Upper lobe of left lung (tissue), 4 donors: ENCODE results near the gene DENND5A.

Experiments
- CTCF ChIP-seq, 6 experiments: fragments of 450-650 bp in 4 of 6; fragments of 200-600 bp in 2 of 6; sonication (generic) in 2 of 6; IDR thresholded peaks; one replicate each; pipeline ENCODE4 v1.5.1; 2016 to 2019; ENCODE audit warnings: antibody characterized with exemption in 6 of 6
- POLR2AphosphoS5 ChIP-seq, 2 donors: sonication (generic); formaldehyde crosslinking; IDR thresholded peaks; one replicate each; pipeline ENCODE4 v1.5.1; 2017; ENCODE audit warnings: antibody characterized with exemption in 2 of 2

- TF ChIP-seq CTCF (IDR thresholded peaks at IDR 0.05) (no peak), POLR2AphosphoS5 (IDR thresholded peaks at IDR 0.05) (no peak)
These were observed 128.4 kb downstream of the DENND5A start for GRCh38 chr11:9136741-9137140.
